Measurements from ENCODE around the gene CAPS.
A peak's percentile ranks its signal among the peaks of the same experiment; 100 is the strongest.
"Not testable (repeated sequence)": the region's sequence is repeated elsewhere in the genome, so short reads cannot be mapped to it uniquely, and the experiment has no call there.

The CAPS gene

GRCh38 chr19:5884065-5884811 is 29.8 kb upstream of the CAPS start:
- H3K23ac ChIP-seq (ENCODE audit: low read length in 2 of 2); H3K27ac ChIP-seq (ENCODE audit: low read length, poor library complexity, severe bottlenecking); H3K9ac ChIP-seq (ENCODE audit: low read length); H3K36me3 ChIP-seq (ENCODE audit: control insufficient read depth in 1 of 2, insufficient read depth in 2 of 2, low read depth in 1 of 2, low read length in 2 of 2); H3K14ac ChIP-seq (ENCODE audit: low read length in 2 of 2); H3K9me3 ChIP-seq (ENCODE audit: control insufficient read depth, low read length); H2BK120ac ChIP-seq (ENCODE audit: low read depth, low read length); H4K8ac ChIP-seq (ENCODE audit: low read length); DNase-seq; H4K91ac ChIP-seq (ENCODE audit: low read length); H3K79me1 ChIP-seq (replicated peaks; ENCODE audit: low read length, poor library complexity, severe bottlenecking); H3K27me3 ChIP-seq (ENCODE audit: control insufficient read depth in 1 of 2, insufficient read depth in 1 of 2, low read length in 2 of 2); H2AK5ac ChIP-seq (ENCODE audit: low read length, severe bottlenecking); H3K4me3 ChIP-seq (ENCODE audit: insufficient read depth in 1 of 2, low read depth in 1 of 2, low read length in 2 of 2); H3K4me2 ChIP-seq (ENCODE audit: low read length, poor library complexity, severe bottlenecking); H2AFZ ChIP-seq (ENCODE audit: low read depth, low read length); H2BK5ac ChIP-seq (ENCODE audit: low read depth, low read length, poor library complexity, severe bottlenecking); H3K4ac ChIP-seq (ENCODE audit: low read depth in 1 of 2, low read length in 2 of 2); H2BK15ac ChIP-seq (ENCODE audit: low read depth, poor library complexity, severe bottlenecking): not testable (repeated sequence)
- Histone ChIP-seq H3K4me1 (ENCODE audit: control insufficient read depth, insufficient read depth, low read depth, low read length) (peaks cover 23% of the 10 kb centered on the region), H3K18ac (ENCODE audit: low read depth in 1 of 2, low read length in 2 of 2) (peak overlapping the region in 1 of 2 experiments; percentile 12), H2BK12ac (ENCODE audit: low read length in 2 of 2) (peak overlapping the region in 1 of 2 experiments; percentile 63)
- WGBS: 87% methylated on average over 8 of the region's 11 CpGs

DNA sequence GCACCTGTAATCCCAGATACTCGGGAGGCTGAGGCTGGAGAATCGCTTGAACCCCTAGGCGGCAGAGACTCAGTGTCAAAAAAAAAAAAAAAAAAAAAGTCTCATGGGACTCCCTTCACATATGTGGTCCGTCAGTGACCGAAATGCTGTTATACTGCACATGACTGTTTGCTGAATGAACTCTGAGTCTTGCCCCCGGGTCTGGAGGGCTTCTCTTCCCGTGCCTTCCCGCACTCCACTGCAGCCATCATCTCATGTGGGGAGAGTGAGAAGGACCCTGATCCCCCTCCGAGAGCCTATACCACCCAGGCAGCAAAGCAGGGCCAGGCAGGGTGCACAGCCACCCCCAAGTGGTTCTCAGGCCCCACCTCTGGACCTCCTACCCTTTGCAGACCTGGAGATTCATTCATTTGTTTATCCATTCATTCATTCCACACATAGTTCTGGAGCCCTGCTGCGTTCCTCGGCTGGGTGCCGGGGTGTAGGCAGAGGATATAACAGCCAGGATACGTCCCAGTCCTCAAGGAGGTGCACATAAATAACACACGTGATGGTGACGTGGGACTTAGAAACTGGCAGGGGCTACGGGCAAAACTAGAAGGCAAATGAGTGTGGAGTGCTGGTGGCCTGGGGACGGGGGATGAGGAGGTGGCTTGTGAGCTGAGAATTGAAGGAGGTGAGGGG is 24.6 kb upstream of the CAPS start:
- peaks cover 3 to 28% of the 10 kb centered on the region in 2 experiments for H3K27me3 ChIP-seq (ENCODE audit: control insufficient read depth in 1 of 2, insufficient read depth in 1 of 2, low read length in 2 of 2)
- H3K27ac ChIP-seq (ENCODE audit: low read length, poor library complexity, severe bottlenecking): no peak overlapping the region
- no peak overlapping the region for H3K9ac ChIP-seq (ENCODE audit: low read length)
- no peak overlapping the region for H3K4me2 ChIP-seq (ENCODE audit: low read length, poor library complexity, severe bottlenecking)
- H2BK5ac ChIP-seq (ENCODE audit: low read depth, low read length, poor library complexity, severe bottlenecking): no peak overlapping the region
- H2AK5ac ChIP-seq (ENCODE audit: low read length, severe bottlenecking): no peak overlapping the region
- H2BK15ac ChIP-seq (ENCODE audit: low read depth, poor library complexity, severe bottlenecking): no peak overlapping the region
- H2BK120ac ChIP-seq (ENCODE audit: low read depth, low read length): no peak overlapping the region
- H3K23ac ChIP-seq (ENCODE audit: low read length in 2 of 2): no peak overlapping the region
- H2AFZ ChIP-seq (ENCODE audit: low read depth, low read length): no peak overlapping the region
- H3K14ac ChIP-seq (ENCODE audit: low read length in 2 of 2): peak overlapping the region in 1 of 2 experiments; percentile 75
- H2BK12ac ChIP-seq (ENCODE audit: low read length in 2 of 2): peak overlapping the region in 1 of 2 experiments; percentile 49
- no peak overlapping the region for H3K4ac ChIP-seq (ENCODE audit: low read depth in 1 of 2, low read length in 2 of 2)
- no peaks in the 10 kb centered on the region for H3K79me1 ChIP-seq (replicated peaks; ENCODE audit: low read length, poor library complexity, severe bottlenecking)
- no peak overlapping the region for H4K8ac ChIP-seq (ENCODE audit: low read length)
- no peak overlapping the region for H3K4me3 ChIP-seq (ENCODE audit: insufficient read depth in 1 of 2, low read depth in 1 of 2, low read length in 2 of 2)
- H3K9me3 ChIP-seq (ENCODE audit: control insufficient read depth, low read length): no peaks in the 10 kb centered on the region
- H4K91ac ChIP-seq (ENCODE audit: low read length): no peak overlapping the region
- peak; percentile 59 for DNase-seq
- WGBS: 75% methylated on average over 17 of the region's 17 CpGs
- no peak overlapping the region for H3K18ac ChIP-seq (ENCODE audit: low read depth in 1 of 2, low read length in 2 of 2)
- peaks cover 4 to 5% of the 10 kb centered on the region in 2 experiments for H3K36me3 ChIP-seq (ENCODE audit: control insufficient read depth in 1 of 2, insufficient read depth in 2 of 2, low read depth in 1 of 2, low read length in 2 of 2)
- H3K4me1 ChIP-seq (ENCODE audit: control insufficient read depth, insufficient read depth, low read depth, low read length): peaks cover 29% of the 10 kb centered on the region

GRCh38 chr19:5890099-5890498 is 24.0 kb upstream of the CAPS start:
- H3K4me2 ChIP-seq (ENCODE audit: low read length, poor library complexity, severe bottlenecking): no peak overlapping the region
- no peaks in the 10 kb centered on the region for H3K9me3 ChIP-seq (ENCODE audit: control insufficient read depth, low read length)
- no peak overlapping the region for H3K14ac ChIP-seq (ENCODE audit: low read length in 2 of 2)
- no peak overlapping the region for H4K8ac ChIP-seq (ENCODE audit: low read length)
- 81% methylated on average over 10 of the region's 10 CpGs for WGBS
- H3K4ac ChIP-seq (ENCODE audit: low read depth in 1 of 2, low read length in 2 of 2): no peak overlapping the region
- H3K4me3 ChIP-seq (ENCODE audit: insufficient read depth in 1 of 2, low read depth in 1 of 2, low read length in 2 of 2): no peak overlapping the region
- peaks cover 3 to 28% of the 10 kb centered on the region in 2 experiments for H3K27me3 ChIP-seq (ENCODE audit: control insufficient read depth in 1 of 2, insufficient read depth in 1 of 2, low read length in 2 of 2)
- H2AK5ac ChIP-seq (ENCODE audit: low read length, severe bottlenecking): no peak overlapping the region
- H2BK15ac ChIP-seq (ENCODE audit: low read depth, poor library complexity, severe bottlenecking): no peak overlapping the region
- H3K79me1 ChIP-seq (replicated peaks; ENCODE audit: low read length, poor library complexity, severe bottlenecking): peaks cover 2% of the 10 kb centered on the region
- H2BK120ac ChIP-seq (ENCODE audit: low read depth, low read length): no peak overlapping the region
- H3K36me3 ChIP-seq (ENCODE audit: control insufficient read depth in 1 of 2, insufficient read depth in 2 of 2, low read depth in 1 of 2, low read length in 2 of 2): peaks cover 9 to 12% of the 10 kb centered on the region in 2 experiments
- no peak overlapping the region for H3K18ac ChIP-seq (ENCODE audit: low read depth in 1 of 2, low read length in 2 of 2)
- peaks cover 36% of the 10 kb centered on the region for H3K4me1 ChIP-seq (ENCODE audit: control insufficient read depth, insufficient read depth, low read depth, low read length)
- H2BK5ac ChIP-seq (ENCODE audit: low read depth, low read length, poor library complexity, severe bottlenecking): no peak overlapping the region
- no peak overlapping the region for H2AFZ ChIP-seq (ENCODE audit: low read depth, low read length)
- no peak overlapping the region for H2BK12ac ChIP-seq (ENCODE audit: low read length in 2 of 2)
- peak overlapping the region; percentile 53 for H4K91ac ChIP-seq (ENCODE audit: low read length)
- H3K27ac ChIP-seq (ENCODE audit: low read length, poor library complexity, severe bottlenecking): no peak overlapping the region
- no peak overlapping the region for H3K9ac ChIP-seq (ENCODE audit: low read length)
- H3K23ac ChIP-seq (ENCODE audit: low read length in 2 of 2): no peak overlapping the region
- DNase-seq: no peak

DNA sequence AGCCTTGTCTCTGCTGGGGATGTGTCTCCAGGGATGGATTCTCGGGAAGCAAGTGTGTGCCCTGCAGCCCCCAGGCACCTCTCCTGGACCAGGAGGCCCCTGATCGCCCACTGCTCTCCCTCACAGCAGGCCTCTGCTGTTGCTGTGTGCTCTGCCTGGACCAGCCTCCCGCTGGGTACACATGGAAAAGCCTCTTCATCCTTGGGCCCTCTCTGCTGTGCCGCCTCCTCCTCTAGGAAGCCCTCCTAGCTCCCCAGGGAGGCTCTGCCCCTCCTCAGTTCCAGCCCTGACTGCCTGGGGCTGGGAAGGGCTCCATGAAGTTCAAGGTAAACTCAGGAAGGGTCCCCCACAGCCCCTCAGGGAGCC is 22.5 kb upstream of the CAPS start:
- Histone ChIP-seq H3K23ac (ENCODE audit: low read length in 2 of 2) (no peak overlapping the region), H3K36me3 (ENCODE audit: control insufficient read depth in 1 of 2, insufficient read depth in 2 of 2, low read depth in 1 of 2, low read length in 2 of 2) (peaks cover 22 to 27% of the 10 kb centered on the region in 2 experiments), H3K27ac (ENCODE audit: low read length, poor library complexity, severe bottlenecking) (no peak overlapping the region), H2BK120ac (ENCODE audit: low read depth, low read length) (peak overlapping the region; percentile 54), H3K79me1 (replicated peaks; ENCODE audit: low read length, poor library complexity, severe bottlenecking) (peaks cover 14% of the 10 kb centered on the region), H3K4ac (ENCODE audit: low read depth in 1 of 2, low read length in 2 of 2) (no peak overlapping the region), H4K8ac (ENCODE audit: low read length) (peak overlapping the region; percentile 27), H2BK5ac (ENCODE audit: low read depth, low read length, poor library complexity, severe bottlenecking) (no peak overlapping the region), H3K4me1 (ENCODE audit: control insufficient read depth, insufficient read depth, low read depth, low read length) (peaks cover 42% of the 10 kb centered on the region), H3K9me3 (ENCODE audit: control insufficient read depth, low read length) (no peaks in the 10 kb centered on the region), H3K27me3 (ENCODE audit: control insufficient read depth in 1 of 2, insufficient read depth in 1 of 2, low read length in 2 of 2) (peaks cover 3 to 28% of the 10 kb centered on the region in 2 experiments), H3K18ac (ENCODE audit: low read depth in 1 of 2, low read length in 2 of 2) (peak overlapping the region in 1 of 2 experiments; percentile 27), H2BK12ac (ENCODE audit: low read length in 2 of 2) (peak overlapping the region in 1 of 2 experiments; percentile 7), H2AK5ac (ENCODE audit: low read length, severe bottlenecking) (no peak overlapping the region), H2AFZ (ENCODE audit: low read depth, low read length) (no peak overlapping the region), H3K14ac (ENCODE audit: low read length in 2 of 2) (peak overlapping the region in 1 of 2 experiments; percentile 53), H3K4me2 (ENCODE audit: low read length, poor library complexity, severe bottlenecking) (no peak overlapping the region), H4K91ac (ENCODE audit: low read length) (no peak overlapping the region), H2BK15ac (ENCODE audit: low read depth, poor library complexity, severe bottlenecking) (no peak overlapping the region), H3K9ac (ENCODE audit: low read length) (peak overlapping the region; percentile 51), H3K4me3 (ENCODE audit: insufficient read depth in 1 of 2, low read depth in 1 of 2, low read length in 2 of 2) (no peak overlapping the region)
- no peak for DNase-seq
- 82% methylated on average over 4 of the region's 4 CpGs for WGBS
